Nephron (organoid): ENCODE data around the gene CABCOCO1.

Experiments
- H3K27ac Mint-ChIP-seq, 3 experiments: 2 replicates each; pipeline ENCODE4 v1.8.0; 2020; ENCODE audit warnings: mixed read lengths in 3 of 3, mild to moderate bottlenecking in 2 of 3, moderate library complexity in 1 of 3
- H3K27me3 Mint-ChIP-seq: 2 replicates; pipeline ENCODE4 v1.8.0; 2021; ENCODE audit warnings: low read depth, mild to moderate bottlenecking, moderate library complexity, mixed read lengths
- H3K36me3 Mint-ChIP-seq: 2 replicates; pipeline ENCODE4 v1.8.0; 2020; ENCODE audit warnings: low read depth, mixed read lengths
- H3K4me1 Mint-ChIP-seq: 2 replicates; pipeline ENCODE4 v1.8.0; 2020; ENCODE audit warnings: mixed read lengths
- H3K4me3 Mint-ChIP-seq, 3 experiments: 2 replicates each; pipeline ENCODE4 v1.8.0; 2020; ENCODE audit warnings: mild to moderate bottlenecking in 3 of 3, mixed read lengths in 3 of 3, moderate library complexity in 2 of 3
- H3K9me3 Mint-ChIP-seq: 2 replicates; pipeline ENCODE4 v1.8.0; 2020; ENCODE audit warnings: mixed read lengths
- TF ChIP-seq, protein P1 (sequence below), 3 experiments: fragments of 200-600 bp; sonication (generic); IDR thresholded peaks; one replicate each; pipeline ENCODE4 v1.5.0; 2021; ENCODE audit warnings: antibody characterized with exemption in 3 of 3; ENCODE audit not compliant: unreplicated experiment in 3 of 3

The CABCOCO1 gene

DNA sequence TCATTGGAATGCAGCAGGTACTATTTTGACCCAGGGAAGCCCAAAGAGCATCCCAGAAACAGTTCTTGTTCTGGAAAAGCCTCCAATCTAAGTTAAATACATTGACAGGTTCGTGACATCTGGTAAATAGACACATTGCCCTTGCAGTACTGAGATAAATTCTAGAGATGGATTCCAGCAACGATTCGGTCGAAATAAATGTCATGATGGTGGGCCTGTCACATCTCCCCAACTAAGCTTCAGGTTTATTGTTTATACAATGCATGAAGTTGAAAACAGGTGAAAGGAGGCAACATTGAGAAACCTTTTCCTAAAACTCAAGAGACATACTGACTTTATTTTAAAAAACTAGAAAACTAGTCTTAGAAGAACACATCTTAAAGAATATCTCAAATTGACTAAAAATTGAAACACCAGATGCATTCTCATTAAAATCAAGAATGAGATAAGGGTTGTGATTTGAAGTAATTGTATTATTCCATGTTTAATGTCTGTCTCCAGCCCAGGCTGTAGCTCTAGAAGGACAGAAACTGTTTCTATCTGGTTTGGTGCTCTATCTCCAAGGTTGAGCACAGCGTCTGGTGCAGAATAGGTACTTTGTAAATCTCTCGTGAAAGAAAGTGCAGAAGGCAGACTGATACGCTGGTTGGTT is 114.0 kb downstream of the CABCOCO1 start:
- H3K27me3 Mint-ChIP-seq: peaks cover 3% of the 10 kb centered on the region
- H3K27ac Mint-ChIP-seq: no peak overlapping the region
- no peaks in the 10 kb centered on the region for H3K36me3 Mint-ChIP-seq
- H3K4me3 Mint-ChIP-seq: no peak overlapping the region
- H3K9me3 Mint-ChIP-seq: no peaks in the 10 kb centered on the region
- H3K4me1 Mint-ChIP-seq: no peaks in the 10 kb centered on the region
- TF ChIP-seq, protein P1, sequence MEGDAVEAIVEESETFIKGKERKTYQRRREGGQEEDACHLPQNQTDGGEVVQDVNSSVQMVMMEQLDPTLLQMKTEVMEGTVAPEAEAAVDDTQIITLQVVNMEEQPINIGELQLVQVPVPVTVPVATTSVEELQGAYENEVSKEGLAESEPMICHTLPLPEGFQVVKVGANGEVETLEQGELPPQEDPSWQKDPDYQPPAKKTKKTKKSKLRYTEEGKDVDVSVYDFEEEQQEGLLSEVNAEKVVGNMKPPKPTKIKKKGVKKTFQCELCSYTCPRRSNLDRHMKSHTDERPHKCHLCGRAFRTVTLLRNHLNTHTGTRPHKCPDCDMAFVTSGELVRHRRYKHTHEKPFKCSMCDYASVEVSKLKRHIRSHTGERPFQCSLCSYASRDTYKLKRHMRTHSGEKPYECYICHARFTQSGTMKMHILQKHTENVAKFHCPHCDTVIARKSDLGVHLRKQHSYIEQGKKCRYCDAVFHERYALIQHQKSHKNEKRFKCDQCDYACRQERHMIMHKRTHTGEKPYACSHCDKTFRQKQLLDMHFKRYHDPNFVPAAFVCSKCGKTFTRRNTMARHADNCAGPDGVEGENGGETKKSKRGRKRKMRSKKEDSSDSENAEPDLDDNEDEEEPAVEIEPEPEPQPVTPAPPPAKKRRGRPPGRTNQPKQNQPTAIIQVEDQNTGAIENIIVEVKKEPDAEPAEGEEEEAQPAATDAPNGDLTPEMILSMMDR (IDR thresholded peaks at IDR 0.05; ENCODE audit: unreplicated experiment in 3 of 3): no peak

GRCh38 chr10:61778137-61778536 is 115.4 kb downstream of the CABCOCO1 start:
- Mint-ChIP-seq H3K9me3 (no peaks in the 10 kb centered on the region), H3K4me1 (no peaks in the 10 kb centered on the region), H3K27me3 (peaks cover 3% of the 10 kb centered on the region), H3K4me3 (no peak overlapping the region), H3K36me3 (no peaks in the 10 kb centered on the region), H3K27ac (no peak overlapping the region)
- TF ChIP-seq, protein P1 (IDR thresholded peaks at IDR 0.05; ENCODE audit: unreplicated experiment in 3 of 3): no peak

DNA sequence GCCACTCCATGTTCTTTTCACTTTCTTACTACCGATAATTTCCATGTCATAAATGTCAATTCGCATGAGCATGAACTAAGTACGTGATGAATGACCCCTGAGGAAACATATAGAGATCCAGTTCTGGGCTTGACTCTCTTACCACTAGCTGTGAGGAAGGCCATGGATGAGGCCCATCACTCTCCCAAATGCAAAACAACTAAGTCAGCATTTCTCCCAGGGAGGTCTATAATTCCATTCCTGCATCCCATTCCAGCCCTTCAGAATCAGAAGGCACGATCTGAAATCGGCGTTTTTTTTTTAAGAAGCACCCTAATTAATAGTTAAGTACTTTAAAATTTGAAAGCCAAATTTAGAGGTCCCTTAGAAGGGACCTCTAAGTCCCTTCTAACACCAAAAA is 116.5 kb downstream of the CABCOCO1 start:
- peaks cover 3% of the 10 kb centered on the region for H3K27me3 Mint-ChIP-seq
- H3K9me3 Mint-ChIP-seq: no peaks in the 10 kb centered on the region
- TF ChIP-seq, protein P1 (IDR thresholded peaks at IDR 0.05; ENCODE audit: unreplicated experiment in 3 of 3): no peak
- no peaks in the 10 kb centered on the region for H3K4me1 Mint-ChIP-seq
- H3K4me3 Mint-ChIP-seq: no peak overlapping the region
- H3K36me3 Mint-ChIP-seq: no peaks in the 10 kb centered on the region
- H3K27ac Mint-ChIP-seq: no peak overlapping the region

DNA sequence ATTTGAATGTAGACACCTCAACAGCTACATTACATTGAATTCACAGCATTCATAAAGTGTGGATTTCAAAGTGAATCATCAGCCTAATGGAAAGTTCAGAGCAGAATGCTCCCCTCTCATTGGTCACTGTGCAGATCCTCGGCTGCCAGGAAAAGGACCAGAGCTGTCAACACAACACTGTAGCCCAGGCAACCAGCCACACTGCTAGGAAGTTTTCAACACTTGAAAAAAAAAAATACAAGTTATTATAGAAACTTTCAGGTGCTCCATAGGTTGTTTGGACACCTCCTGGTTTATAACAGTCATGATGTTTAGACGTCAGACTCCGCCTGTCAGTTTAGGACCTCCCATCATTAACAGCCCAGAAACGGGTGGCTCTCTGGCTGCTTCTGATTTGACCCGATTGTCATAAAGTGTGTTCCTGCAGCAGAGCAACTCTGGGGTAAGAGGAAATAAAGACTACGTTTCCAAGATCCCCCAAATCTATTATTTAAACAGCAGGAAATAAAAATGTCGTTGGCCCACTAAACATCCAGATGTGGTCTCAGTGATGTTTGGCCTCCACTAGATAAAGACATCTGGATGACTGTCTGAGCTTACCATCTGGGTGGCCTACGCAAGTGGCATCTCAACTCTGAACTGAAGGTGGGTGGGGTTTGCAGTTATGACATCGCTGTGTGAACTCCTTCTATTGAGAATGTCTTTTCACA is 117.4 kb downstream of the CABCOCO1 start:
- TF ChIP-seq, protein P1 (IDR thresholded peaks at IDR 0.05; ENCODE audit: unreplicated experiment in 3 of 3): no peak
- Mint-ChIP-seq H3K27ac (no peak overlapping the region), H3K36me3 (no peaks in the 10 kb centered on the region), H3K27me3 (peaks cover 3% of the 10 kb centered on the region), H3K9me3 (no peaks in the 10 kb centered on the region), H3K4me3 (no peak overlapping the region), H3K4me1 (no peaks in the 10 kb centered on the region)

DNA sequence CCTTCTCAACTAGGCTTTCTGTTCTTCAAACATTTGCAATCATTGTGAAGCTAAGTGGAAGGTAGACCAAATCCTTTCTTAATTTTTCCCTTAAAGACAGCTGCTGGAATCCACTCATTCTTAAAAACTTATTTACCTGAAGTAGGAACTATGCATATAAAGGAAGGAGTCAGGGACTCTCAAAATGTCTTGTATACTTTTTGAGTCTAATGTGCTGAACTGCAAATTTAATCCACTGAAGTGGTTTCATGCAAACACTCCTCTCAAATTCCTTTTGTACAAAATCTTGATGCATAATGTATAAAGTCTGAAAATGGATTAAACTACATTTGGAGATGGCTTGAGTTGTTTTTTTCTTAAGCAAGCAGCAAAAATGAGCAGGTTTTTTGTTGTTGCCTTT is 118.0 kb downstream of the CABCOCO1 start:
- TF ChIP-seq, protein P1 (IDR thresholded peaks at IDR 0.05; ENCODE audit: unreplicated experiment in 3 of 3): no peak
- Mint-ChIP-seq H3K4me3 (no peak overlapping the region), H3K4me1 (no peaks in the 10 kb centered on the region), H3K36me3 (no peaks in the 10 kb centered on the region), H3K27me3 (peaks cover 3% of the 10 kb centered on the region), H3K27ac (no peak overlapping the region), H3K9me3 (no peaks in the 10 kb centered on the region)

DNA sequence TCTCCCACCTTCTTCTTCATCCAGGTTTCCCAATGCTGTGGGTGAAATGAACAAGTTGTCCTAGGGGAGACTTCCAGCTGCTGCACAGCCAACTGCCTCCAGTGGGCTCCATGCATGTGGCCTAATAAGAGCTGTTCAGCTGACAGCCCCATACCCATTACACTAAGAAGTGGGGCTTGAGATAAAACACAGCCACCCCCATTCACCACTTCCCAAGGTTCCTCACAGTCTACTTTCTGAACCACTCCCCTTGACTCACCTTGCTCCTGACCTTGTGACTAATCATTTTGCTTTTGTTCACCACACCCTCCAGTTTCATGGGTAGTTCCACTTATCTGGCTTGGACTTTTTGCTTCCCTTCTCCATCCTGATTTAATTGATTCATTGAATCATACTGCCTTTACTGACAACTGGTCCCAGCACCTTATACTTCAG is 119.3 kb downstream of the CABCOCO1 start:
- H3K4me3 Mint-ChIP-seq: no peak overlapping the region
- TF ChIP-seq, protein P1 (IDR thresholded peaks at IDR 0.05; ENCODE audit: unreplicated experiment in 3 of 3): no peak
- no peaks in the 10 kb centered on the region for H3K36me3 Mint-ChIP-seq

More for the DNA sequence above, 119.3 kb downstream of the CABCOCO1 start:
- Mint-ChIP-seq H3K27ac (no peak overlapping the region), H3K27me3 (peaks cover 3% of the 10 kb centered on the region), H3K4me1 (peaks cover 3% of the 10 kb centered on the region), H3K9me3 (no peaks in the 10 kb centered on the region)
